HEK293 (cell line): ENCODE results near the gene ABHD12B.

Experiments
- HOXC10 ChIP-seq: sonication (generic); formaldehyde crosslinking; IDR thresholded peaks from 2 replicates; pipeline ENCODE4 v1.8.1; 2023; ENCODE audit warnings: mild to moderate bottlenecking, missing genetic modification reagents
- IKZF3 ChIP-seq: fragments of 450-650 bp; IDR thresholded peaks from 2 replicates; pipeline ENCODE4 v1.5.0; 2018; ENCODE audit warnings: missing biosample characterization, mild to moderate bottlenecking, missing genetic modification characterization, moderate library complexity
- KLF8 ChIP-seq: fragments of 450-650 bp; formaldehyde crosslinking; IDR thresholded peaks from 2 replicates; pipeline ENCODE4 v1.5.1; 2016; ENCODE audit warnings: missing biosample characterization, missing genetic modification characterization
- MYNN ChIP-seq: fragments of 450-650 bp; formaldehyde crosslinking; IDR thresholded peaks from 2 replicates; pipeline ENCODE4 v1.5.1; 2016; ENCODE audit warnings: missing biosample characterization, missing genetic modification characterization, borderline replicate concordance
- PRDM1 ChIP-seq: fragments of 450-650 bp; formaldehyde crosslinking; IDR thresholded peaks from 2 replicates; pipeline ENCODE4; 2016; ENCODE audit warnings: missing biosample characterization, missing genetic modification characterization
- SP2 ChIP-seq: fragments of 450-650 bp; formaldehyde crosslinking; IDR thresholded peaks from 2 replicates; pipeline ENCODE4 v1.5.1; 2016; ENCODE audit warnings: missing biosample characterization, missing genetic modification characterization
- ZBTB17 ChIP-seq: fragments of 450-650 bp; formaldehyde crosslinking; IDR thresholded peaks from 2 replicates; pipeline ENCODE4 v1.5.1; 2016; ENCODE audit warnings: missing biosample characterization, missing genetic modification characterization
- ZBTB20 ChIP-seq: fragments of 450-650 bp; formaldehyde crosslinking; IDR thresholded peaks from 2 replicates; pipeline ENCODE4 v1.5.1; 2016; ENCODE audit warnings: missing biosample characterization, missing genetic modification characterization
- ZNF202 ChIP-seq: fragments of 450-650 bp; formaldehyde crosslinking; IDR thresholded peaks from 2 replicates; pipeline ENCODE4 v1.5.1; 2016; ENCODE audit warnings: missing biosample characterization, missing genetic modification characterization, borderline replicate concordance
- ZNF221 ChIP-seq: fragments of 450-650 bp; formaldehyde crosslinking; IDR thresholded peaks from 2 replicates; pipeline ENCODE4 v1.5.1; 2017; ENCODE audit warnings: missing biosample characterization, missing genetic modification characterization, borderline replicate concordance
- ZNF292 ChIP-seq: fragments of 450-650 bp; formaldehyde crosslinking; IDR thresholded peaks from 2 replicates; pipeline ENCODE4 v1.5.1; 2016; ENCODE audit warnings: low read depth, missing biosample characterization, missing genetic modification characterization, borderline replicate concordance
- ZNF324 ChIP-seq: fragments of 450-650 bp; formaldehyde crosslinking; IDR thresholded peaks from 2 replicates; pipeline ENCODE4 v1.5.1; 2016; ENCODE audit warnings: missing biosample characterization, missing genetic modification characterization
- ZNF335 ChIP-seq: fragments of 450-650 bp; formaldehyde crosslinking; conservative IDR thresholded peaks from 2 replicates; pipeline ENCODE4 v1.5.1; 2016; ENCODE audit warnings: missing biosample characterization, missing genetic modification characterization
- ZNF350 ChIP-seq: fragments of 450-650 bp; formaldehyde crosslinking; IDR thresholded peaks from 2 replicates; pipeline ENCODE4 v1.5.0; 2017; ENCODE audit warnings: missing biosample characterization, mild to moderate bottlenecking, missing genetic modification characterization
- ZNF366 ChIP-seq: fragments of 450-650 bp; formaldehyde crosslinking; conservative IDR thresholded peaks from 2 replicates; pipeline ENCODE4 v1.5.1; 2016; ENCODE audit warnings: missing biosample characterization, missing genetic modification characterization
- ZNF391 ChIP-seq: fragments of 450-650 bp; formaldehyde crosslinking; IDR thresholded peaks from 2 replicates; pipeline ENCODE4 v1.5.1; 2016; ENCODE audit warnings: low read depth, missing biosample characterization, missing genetic modification characterization, borderline replicate concordance
- ZNF433 ChIP-seq: fragments of 450-650 bp; formaldehyde crosslinking; IDR thresholded peaks from 2 replicates; pipeline ENCODE4 v1.5.1; 2016; ENCODE audit warnings: missing biosample characterization, missing genetic modification characterization, low read depth
- ZNF521 ChIP-seq: fragments of 450-650 bp; formaldehyde crosslinking; IDR thresholded peaks from 2 replicates; pipeline ENCODE4 v1.5.1; 2017; ENCODE audit warnings: missing biosample characterization, mild to moderate bottlenecking, missing genetic modification characterization
- ZNF596 ChIP-seq: fragments of 450-650 bp; IDR thresholded peaks from 2 replicates; pipeline ENCODE4 v1.5.0; 2018; ENCODE audit warnings: missing biosample characterization, mild to moderate bottlenecking, missing genetic modification characterization, moderate library complexity
- ZNF629 ChIP-seq: fragments of 450-650 bp; formaldehyde crosslinking; IDR thresholded peaks from 2 replicates; pipeline ENCODE4 v1.5.1; 2017; ENCODE audit warnings: missing biosample characterization, missing genetic modification characterization
- ZNF670 ChIP-seq: fragments of 450-650 bp; formaldehyde crosslinking; IDR thresholded peaks from 2 replicates; pipeline ENCODE4 v1.5.1; 2016; ENCODE audit warnings: missing biosample characterization, missing genetic modification characterization, low read depth
- ZNF677 ChIP-seq: fragments of 450-650 bp; IDR thresholded peaks from 2 replicates; pipeline ENCODE4 v1.5.0; 2018; ENCODE audit warnings: missing biosample characterization, mild to moderate bottlenecking, missing genetic modification characterization, moderate library complexity
- ZNF747 ChIP-seq: fragments of 450-650 bp; formaldehyde crosslinking; IDR thresholded peaks from 2 replicates; pipeline ENCODE4 v1.5.1; 2016; ENCODE audit warnings: missing biosample characterization, missing genetic modification characterization
- ZNF776 ChIP-seq: fragments of 450-650 bp; formaldehyde crosslinking; IDR thresholded peaks from 2 replicates; pipeline ENCODE4 v1.5.0; 2017; ENCODE audit warnings: missing biosample characterization, missing genetic modification characterization, borderline replicate concordance
- ZNF830 ChIP-seq: fragments of 450-650 bp; IDR thresholded peaks from 2 replicates; pipeline ENCODE4 v1.5.0; 2018; ENCODE audit warnings: missing biosample characterization, missing genetic modification characterization, low read depth, mild to moderate bottlenecking, moderate library complexity
- ZXDB ChIP-seq: fragments of 450-650 bp; formaldehyde crosslinking; IDR thresholded peaks from 2 replicates; pipeline ENCODE4 v1.5.1; 2016; ENCODE audit warnings: missing biosample characterization, missing genetic modification characterization
- TF ChIP-seq, protein P1 (sequence below): fragments of 450-650 bp; formaldehyde crosslinking; IDR thresholded peaks from 2 replicates; pipeline ENCODE4 v1.5.1; 2016; ENCODE audit warnings: missing biosample characterization, missing genetic modification characterization, low read depth
- TF ChIP-seq, protein P2 (sequence below): fragments of 450-650 bp; formaldehyde crosslinking; IDR thresholded peaks from 2 replicates; pipeline ENCODE4 v1.5.1; 2016; ENCODE audit warnings: missing biosample characterization, missing genetic modification characterization
- TF ChIP-seq, protein P3 (sequence below): fragments of 450-650 bp; formaldehyde crosslinking; IDR thresholded peaks from 2 replicates; pipeline ENCODE4 v1.5.1; 2016; ENCODE audit warnings: missing biosample characterization, missing genetic modification characterization, borderline replicate concordance
- TF ChIP-seq, protein P4 (sequence below): fragments of 450-650 bp; formaldehyde crosslinking; IDR thresholded peaks from 2 replicates; pipeline ENCODE4 v1.5.1; 2016; ENCODE audit warnings: missing biosample characterization, missing genetic modification characterization

Gene ABHD12B

DNA sequence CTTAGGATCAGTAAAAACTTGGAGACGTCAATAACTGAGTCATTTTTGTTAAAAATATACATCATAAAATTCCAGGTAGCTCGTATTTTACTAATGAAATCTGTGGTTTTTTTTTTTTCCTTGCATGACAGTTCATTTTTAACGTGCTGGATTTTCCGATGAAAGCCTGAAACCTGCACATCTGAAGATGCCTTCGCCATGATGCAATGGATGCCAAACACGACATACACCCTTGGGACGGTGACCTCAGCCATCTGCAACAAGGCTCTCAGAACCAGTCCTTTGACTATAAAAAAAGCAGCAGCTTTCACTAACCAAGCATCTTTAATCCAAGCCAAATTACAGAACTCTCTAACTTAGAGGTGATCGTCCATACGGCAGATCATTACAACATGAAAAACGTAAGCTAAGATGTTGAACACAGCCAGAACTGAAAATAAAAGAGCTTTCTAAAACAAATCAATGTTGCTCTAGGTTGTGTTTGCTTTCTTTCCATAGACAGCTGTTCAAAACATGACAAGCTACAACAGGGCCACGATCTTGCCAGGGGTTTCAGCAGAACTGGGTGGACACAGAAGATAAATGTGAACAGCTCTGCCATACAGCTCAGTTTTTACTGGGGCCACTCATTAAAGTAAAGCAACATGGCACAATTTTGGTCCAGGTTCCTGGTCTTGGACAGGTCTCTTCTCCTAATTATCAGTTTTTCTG, 48.6 kb upstream of the ABHD12B start (continued):
- TF ChIP-seq KLF8 (peak; percentile 61), HOXC10 (CRISPR knock-in tag) (no peak), ZBTB17 (tag by site-specific recombination) (peak; percentile 59), PRDM1 (tag by site-specific recombination) (no peak), ZNF292 (tag by site-specific recombination) (no peak), ZNF677 (tag by site-specific recombination) (no peak), ZNF433 (tag by site-specific recombination) (no peak), ZBTB20 (0 out of 2 replicates have a peak, but pooled peaks have one; percentile 35), ZNF776 (no peak), ZNF521 (tag by site-specific recombination) (no peak), SP2 (no peak), ZNF747 (no peak), ZNF350 (no peak), ZNF629 (tag by site-specific recombination) (peak; percentile 87), ZNF202 (tag by site-specific recombination) (no peak), IKZF3 (tag by site-specific recombination) (0 out of 2 replicates have a peak, but pooled peaks have one; percentile 47), ZXDB (tag by site-specific recombination) (no peak), ZNF335 (tag by site-specific recombination) (peak; percentile 21; the same call in 1 of the 2 replicates), ZNF324 (tag by site-specific recombination) (peak; percentile 38; the same call in 1 of the 2 replicates), ZNF596 (tag by site-specific recombination) (no peak), ZNF830 (tag by site-specific recombination) (no peak), ZNF670 (tag by site-specific recombination) (no peak), MYNN (tag by site-specific recombination) (no peak), ZNF391 (tag by site-specific recombination) (0 out of 2 replicates have a peak, but pooled peaks have one; percentile 30), ZNF366 (tag by site-specific recombination) (peak; percentile 34; the same call in 1 of the 2 replicates), ZNF221 (no peak)
- TF ChIP-seq, protein P1, sequence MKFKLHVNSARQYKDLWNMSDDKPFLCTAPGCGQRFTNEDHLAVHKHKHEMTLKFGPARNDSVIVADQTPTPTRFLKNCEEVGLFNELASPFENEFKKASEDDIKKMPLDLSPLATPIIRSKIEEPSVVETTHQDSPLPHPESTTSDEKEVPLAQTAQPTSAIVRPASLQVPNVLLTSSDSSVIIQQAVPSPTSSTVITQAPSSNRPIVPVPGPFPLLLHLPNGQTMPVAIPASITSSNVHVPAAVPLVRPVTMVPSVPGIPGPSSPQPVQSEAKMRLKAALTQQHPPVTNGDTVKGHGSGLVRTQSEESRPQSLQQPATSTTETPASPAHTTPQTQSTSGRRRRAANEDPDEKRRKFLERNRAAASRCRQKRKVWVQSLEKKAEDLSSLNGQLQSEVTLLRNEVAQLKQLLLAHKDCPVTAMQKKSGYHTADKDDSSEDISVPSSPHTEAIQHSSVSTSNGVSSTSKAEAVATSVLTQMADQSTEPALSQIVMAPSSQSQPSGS (tag by site-specific recombination), result peak; percentile 73
- TF ChIP-seq, protein P2, sequence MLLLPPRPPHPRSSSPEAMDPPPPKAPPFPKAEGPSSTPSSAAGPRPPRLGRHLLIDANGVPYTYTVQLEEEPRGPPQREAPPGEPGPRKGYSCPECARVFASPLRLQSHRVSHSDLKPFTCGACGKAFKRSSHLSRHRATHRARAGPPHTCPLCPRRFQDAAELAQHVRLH (tag by site-specific recombination), result no peak
- TF ChIP-seq, protein P3, sequence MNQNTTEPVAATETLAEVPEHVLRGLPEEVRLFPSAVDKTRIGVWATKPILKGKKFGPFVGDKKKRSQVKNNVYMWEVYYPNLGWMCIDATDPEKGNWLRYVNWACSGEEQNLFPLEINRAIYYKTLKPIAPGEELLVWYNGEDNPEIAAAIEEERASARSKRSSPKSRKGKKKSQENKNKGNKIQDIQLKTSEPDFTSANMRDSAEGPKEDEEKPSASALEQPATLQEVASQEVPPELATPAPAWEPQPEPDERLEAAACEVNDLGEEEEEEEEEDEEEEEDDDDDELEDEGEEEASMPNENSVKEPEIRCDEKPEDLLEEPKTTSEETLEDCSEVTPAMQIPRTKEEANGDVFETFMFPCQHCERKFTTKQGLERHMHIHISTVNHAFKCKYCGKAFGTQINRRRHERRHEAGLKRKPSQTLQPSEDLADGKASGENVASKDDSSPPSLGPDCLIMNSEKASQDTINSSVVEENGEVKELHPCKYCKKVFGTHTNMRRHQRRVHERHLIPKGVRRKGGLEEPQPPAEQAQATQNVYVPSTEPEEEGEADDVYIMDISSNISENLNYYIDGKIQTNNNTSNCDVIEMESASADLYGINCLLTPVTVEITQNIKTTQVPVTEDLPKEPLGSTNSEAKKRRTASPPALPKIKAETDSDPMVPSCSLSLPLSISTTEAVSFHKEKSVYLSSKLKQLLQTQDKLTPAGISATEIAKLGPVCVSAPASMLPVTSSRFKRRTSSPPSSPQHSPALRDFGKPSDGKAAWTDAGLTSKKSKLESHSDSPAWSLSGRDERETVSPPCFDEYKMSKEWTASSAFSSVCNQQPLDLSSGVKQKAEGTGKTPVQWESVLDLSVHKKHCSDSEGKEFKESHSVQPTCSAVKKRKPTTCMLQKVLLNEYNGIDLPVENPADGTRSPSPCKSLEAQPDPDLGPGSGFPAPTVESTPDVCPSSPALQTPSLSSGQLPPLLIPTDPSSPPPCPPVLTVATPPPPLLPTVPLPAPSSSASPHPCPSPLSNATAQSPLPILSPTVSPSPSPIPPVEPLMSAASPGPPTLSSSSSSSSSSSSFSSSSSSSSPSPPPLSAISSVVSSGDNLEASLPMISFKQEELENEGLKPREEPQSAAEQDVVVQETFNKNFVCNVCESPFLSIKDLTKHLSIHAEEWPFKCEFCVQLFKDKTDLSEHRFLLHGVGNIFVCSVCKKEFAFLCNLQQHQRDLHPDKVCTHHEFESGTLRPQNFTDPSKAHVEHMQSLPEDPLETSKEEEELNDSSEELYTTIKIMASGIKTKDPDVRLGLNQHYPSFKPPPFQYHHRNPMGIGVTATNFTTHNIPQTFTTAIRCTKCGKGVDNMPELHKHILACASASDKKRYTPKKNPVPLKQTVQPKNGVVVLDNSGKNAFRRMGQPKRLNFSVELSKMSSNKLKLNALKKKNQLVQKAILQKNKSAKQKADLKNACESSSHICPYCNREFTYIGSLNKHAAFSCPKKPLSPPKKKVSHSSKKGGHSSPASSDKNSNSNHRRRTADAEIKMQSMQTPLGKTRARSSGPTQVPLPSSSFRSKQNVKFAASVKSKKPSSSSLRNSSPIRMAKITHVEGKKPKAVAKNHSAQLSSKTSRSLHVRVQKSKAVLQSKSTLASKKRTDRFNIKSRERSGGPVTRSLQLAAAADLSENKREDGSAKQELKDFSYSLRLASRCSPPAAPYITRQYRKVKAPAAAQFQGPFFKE, result no peak
- TF ChIP-seq, protein P4, sequence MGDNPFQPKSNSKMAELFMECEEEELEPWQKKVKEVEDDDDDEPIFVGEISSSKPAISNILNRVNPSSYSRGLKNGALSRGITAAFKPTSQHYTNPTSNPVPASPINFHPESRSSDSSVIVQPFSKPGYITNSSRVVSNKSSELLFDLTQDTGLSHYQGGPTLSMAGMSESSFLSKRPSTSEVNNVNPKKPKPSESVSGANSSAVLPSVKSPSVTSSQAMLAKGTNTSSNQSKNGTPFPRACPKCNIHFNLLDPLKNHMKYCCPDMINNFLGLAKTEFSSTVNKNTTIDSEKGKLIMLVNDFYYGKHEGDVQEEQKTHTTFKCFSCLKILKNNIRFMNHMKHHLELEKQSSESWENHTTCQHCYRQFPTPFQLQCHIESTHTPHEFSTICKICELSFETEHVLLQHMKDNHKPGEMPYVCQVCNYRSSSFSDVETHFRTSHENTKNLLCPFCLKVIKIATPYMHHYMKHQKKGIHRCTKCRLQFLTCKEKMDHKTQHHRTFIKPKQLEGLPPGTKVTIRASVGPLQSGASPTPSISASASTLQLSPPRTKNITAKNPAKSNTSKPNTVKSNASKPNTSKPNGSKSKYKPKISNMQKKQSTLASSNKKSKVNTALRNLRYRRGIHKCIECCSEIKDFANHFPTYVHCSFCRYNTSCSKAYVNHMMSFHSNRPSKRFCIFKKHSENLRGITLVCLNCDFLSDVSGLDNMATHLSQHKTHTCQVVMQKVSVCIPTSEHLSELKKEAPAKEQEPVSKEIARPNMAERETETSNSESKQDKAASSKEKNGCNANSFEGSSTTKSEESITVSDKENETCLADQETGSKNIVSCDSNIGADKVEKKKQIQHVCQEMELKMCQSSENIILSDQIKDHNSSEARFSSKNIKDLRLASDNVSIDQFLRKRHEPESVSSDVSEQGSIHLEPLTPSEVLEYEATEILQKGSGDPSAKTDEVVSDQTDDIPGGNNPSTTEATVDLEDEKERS, result no peak
